ENCODE data around the gene STOX2.

STOX2 gene

DNA sequence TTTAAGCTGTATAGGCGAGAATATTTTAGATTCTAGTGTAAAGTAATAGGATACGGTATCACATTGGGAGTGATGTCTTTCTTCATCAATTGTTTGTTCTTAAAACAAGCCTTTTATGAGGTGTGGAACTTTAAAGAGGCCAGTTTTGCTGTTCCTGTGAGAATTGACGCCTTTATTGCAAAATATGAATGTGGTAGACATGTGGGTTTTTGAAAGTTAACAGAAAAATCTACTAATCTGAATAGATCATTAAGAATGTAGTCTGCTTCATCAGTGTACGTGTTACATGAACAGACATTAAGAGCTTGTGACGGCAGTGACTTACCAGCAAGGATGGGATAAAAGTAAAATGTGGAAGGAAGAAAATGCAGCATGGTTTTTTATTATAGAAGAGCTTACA, 63.8 kb downstream of the STOX2 start:
- no peak for DNase-seq (ENCODE audit: low read depth)
- H3K9me3 ChIP-seq (ENCODE audit: control insufficient read depth, low read length), result peaks cover 2% of the 10 kb centered on the region
- H3K4me1 ChIP-seq (ENCODE audit: control insufficient read depth, insufficient read depth, low read length), result no peaks in the 10 kb centered on the region
- no peak overlapping the region for H3K9ac ChIP-seq (ENCODE audit: low read length)
- H3K4me3 ChIP-seq (ENCODE audit: low read length), result no peak overlapping the region
- H3K27me3 ChIP-seq (replicated peaks; ENCODE audit: control insufficient read depth, insufficient read depth, low read length), result peaks cover 10% of the 10 kb centered on the region
- H3K36me3 ChIP-seq (ENCODE audit: control insufficient read depth, insufficient read depth, low read length, severe bottlenecking), result no peaks in the 10 kb centered on the region

DNA sequence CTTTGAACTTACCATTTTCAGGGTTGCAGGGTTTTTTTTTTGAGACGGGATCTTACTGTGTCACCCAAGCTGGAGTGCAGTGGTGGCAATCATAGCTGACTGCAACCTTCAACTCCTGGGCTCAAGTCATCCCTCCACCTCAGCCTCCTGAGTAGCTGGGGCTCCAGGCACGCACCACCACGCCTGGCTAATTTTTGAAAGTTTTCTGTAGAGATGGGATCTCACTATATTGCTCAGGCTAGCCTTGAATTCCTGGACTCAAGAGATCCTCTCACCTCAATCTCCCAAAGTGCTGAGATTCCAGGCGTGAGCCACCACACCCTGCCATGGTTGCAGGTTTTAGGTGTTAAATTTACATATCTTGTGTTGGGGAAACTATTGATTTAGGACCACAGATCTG, 64.5 kb downstream of the STOX2 start:
- H3K27me3 ChIP-seq (replicated peaks; ENCODE audit: control insufficient read depth, insufficient read depth, low read length), result peaks cover 10% of the 10 kb centered on the region
- H3K4me1 ChIP-seq (ENCODE audit: control insufficient read depth, insufficient read depth, low read length), result no peaks in the 10 kb centered on the region
- no peak for DNase-seq (ENCODE audit: low read depth)
- no peaks in the 10 kb centered on the region for H3K36me3 ChIP-seq (ENCODE audit: control insufficient read depth, insufficient read depth, low read length, severe bottlenecking)
- no peak overlapping the region for H3K9ac ChIP-seq (ENCODE audit: low read length)
- H3K4me3 ChIP-seq (ENCODE audit: low read length), result no peak overlapping the region
- peaks cover 7% of the 10 kb centered on the region for H3K9me3 ChIP-seq (ENCODE audit: control insufficient read depth, low read length)

DNA sequence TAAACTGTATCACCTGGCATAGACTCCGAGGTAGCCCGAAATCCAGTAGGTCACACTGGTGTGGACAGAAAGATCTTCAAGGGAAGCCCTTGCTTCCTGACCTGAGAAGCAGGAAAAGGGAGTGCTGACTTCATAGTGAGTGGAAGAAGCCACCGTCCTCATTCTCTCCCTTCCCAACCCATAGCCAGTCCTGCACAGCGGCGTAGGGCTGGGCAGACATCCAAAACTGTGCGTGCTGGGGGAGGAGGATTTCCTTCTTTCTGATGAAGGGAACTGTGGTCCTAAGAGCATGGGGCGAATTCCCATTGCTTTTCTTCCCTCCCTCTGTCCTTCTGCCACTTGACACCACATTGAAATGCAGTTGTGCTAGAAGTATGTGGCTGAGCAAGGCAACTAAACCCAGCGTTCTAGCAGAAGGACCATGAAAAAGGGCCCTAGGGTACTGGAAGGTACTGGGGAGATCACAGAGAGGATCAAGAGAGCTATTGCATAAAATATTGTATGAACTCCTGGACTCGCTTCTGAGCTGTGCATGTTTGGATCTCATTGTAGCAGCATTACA, 66.9 kb downstream of the STOX2 start:
- H3K9ac ChIP-seq (ENCODE audit: low read length), result no peak overlapping the region
- peaks cover 10% of the 10 kb centered on the region for H3K27me3 ChIP-seq (replicated peaks; ENCODE audit: control insufficient read depth, insufficient read depth, low read length)
- H3K36me3 ChIP-seq (ENCODE audit: control insufficient read depth, insufficient read depth, low read length, severe bottlenecking), result no peaks in the 10 kb centered on the region
- DNase-seq (ENCODE audit: low read depth), result no peak
- H3K4me3 ChIP-seq (ENCODE audit: low read length), result no peak overlapping the region
- no peaks in the 10 kb centered on the region for H3K4me1 ChIP-seq (ENCODE audit: control insufficient read depth, insufficient read depth, low read length)
- H3K9me3 ChIP-seq (ENCODE audit: control insufficient read depth, low read length), result peaks cover 13% of the 10 kb centered on the region

DNA sequence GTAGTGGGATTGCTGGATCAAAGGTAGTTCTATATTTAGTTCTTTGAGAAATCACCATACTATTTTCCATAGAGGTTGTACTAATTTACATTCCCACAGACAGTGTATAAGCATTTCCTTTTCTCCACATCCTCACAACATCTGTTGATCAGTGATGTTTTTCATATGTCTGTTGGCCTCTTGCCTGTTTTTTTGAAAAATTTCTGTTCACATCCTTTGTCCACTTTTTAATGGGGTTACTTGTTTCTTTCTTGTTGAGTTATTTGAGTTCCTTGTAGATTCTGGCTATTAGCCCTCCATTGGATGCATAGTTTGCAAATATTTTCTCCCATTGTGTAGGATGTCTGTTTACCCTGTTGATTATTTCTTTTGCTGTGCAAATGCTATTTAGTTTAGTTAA, 72.6 kb downstream of the STOX2 start:
- Histone ChIP-seq H3K27me3 (replicated peaks; ENCODE audit: control insufficient read depth, insufficient read depth, low read length) (no peaks in the 10 kb centered on the region), H3K4me1 (ENCODE audit: control insufficient read depth, insufficient read depth, low read length) (no peaks in the 10 kb centered on the region), H3K9ac (ENCODE audit: low read length) (no peak overlapping the region), H3K9me3 (ENCODE audit: control insufficient read depth, low read length) (peaks cover 13% of the 10 kb centered on the region), H3K4me3 (ENCODE audit: low read length) (no peak overlapping the region), H3K36me3 (ENCODE audit: control insufficient read depth, insufficient read depth, low read length, severe bottlenecking) (no peaks in the 10 kb centered on the region)
- no peak for DNase-seq (ENCODE audit: low read depth)

DNA sequence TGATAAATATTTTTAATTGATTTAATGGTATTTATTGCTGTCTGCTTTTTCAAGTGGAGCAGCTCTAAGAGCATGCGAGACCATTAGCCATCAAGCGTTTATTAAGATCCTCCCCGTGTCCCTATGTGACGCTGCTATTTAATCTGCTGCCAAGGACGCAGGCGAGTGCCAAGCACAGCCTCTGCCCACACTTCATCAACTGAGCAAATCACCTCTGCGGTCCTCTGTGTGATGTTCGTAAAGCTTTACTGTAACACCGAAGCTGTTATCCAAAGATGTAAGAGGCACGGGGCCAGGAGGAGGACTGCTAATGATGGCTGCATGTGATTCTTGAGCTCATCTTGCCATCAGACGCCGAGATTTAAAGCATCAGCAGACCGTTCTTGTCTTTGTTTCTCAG, 79.5 kb downstream of the STOX2 start:
- no peaks in the 10 kb centered on the region for H3K36me3 ChIP-seq (ENCODE audit: control insufficient read depth, insufficient read depth, low read length, severe bottlenecking)
- no peaks in the 10 kb centered on the region for H3K9me3 ChIP-seq (ENCODE audit: control insufficient read depth, low read length)
- H3K9ac ChIP-seq (ENCODE audit: low read length), result no peak overlapping the region
- H3K27me3 ChIP-seq (replicated peaks; ENCODE audit: control insufficient read depth, insufficient read depth, low read length), result peaks cover 8% of the 10 kb centered on the region
- H3K4me1 ChIP-seq (ENCODE audit: control insufficient read depth, insufficient read depth, low read length), result peaks cover 25% of the 10 kb centered on the region
- DNase-seq (ENCODE audit: low read depth), result no peak
- H3K4me3 ChIP-seq (ENCODE audit: low read length), result no peak overlapping the region

DNA sequence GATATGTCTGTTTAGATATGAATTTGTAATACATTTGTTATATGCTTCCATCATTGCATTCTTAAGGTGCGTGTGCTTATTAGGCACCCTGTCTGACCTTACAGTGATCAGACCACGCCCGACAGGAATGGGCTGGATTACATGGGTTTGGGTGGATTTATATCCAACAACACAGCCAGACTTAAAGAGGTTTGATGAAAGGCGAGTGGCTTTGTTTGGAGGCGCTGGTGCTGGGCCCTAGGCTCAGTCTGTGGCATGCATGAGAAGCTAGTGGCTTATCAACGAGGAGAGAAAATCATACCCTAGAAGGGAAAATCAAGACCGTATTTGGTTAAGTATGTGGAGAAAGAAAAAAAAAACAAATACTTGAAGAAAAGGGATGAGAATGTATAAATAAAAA, 80.7 kb downstream of the STOX2 start:
- Histone ChIP-seq H3K9me3 (ENCODE audit: control insufficient read depth, low read length) (no peaks in the 10 kb centered on the region), H3K9ac (ENCODE audit: low read length) (no peak overlapping the region), H3K4me1 (ENCODE audit: control insufficient read depth, insufficient read depth, low read length) (peaks cover 28% of the 10 kb centered on the region), H3K36me3 (ENCODE audit: control insufficient read depth, insufficient read depth, low read length, severe bottlenecking) (no peaks in the 10 kb centered on the region), H3K27me3 (replicated peaks; ENCODE audit: control insufficient read depth, insufficient read depth, low read length) (peaks cover 8% of the 10 kb centered on the region), H3K4me3 (ENCODE audit: low read length) (no peak overlapping the region)
- DNase-seq (ENCODE audit: low read depth), result no peak

DNA sequence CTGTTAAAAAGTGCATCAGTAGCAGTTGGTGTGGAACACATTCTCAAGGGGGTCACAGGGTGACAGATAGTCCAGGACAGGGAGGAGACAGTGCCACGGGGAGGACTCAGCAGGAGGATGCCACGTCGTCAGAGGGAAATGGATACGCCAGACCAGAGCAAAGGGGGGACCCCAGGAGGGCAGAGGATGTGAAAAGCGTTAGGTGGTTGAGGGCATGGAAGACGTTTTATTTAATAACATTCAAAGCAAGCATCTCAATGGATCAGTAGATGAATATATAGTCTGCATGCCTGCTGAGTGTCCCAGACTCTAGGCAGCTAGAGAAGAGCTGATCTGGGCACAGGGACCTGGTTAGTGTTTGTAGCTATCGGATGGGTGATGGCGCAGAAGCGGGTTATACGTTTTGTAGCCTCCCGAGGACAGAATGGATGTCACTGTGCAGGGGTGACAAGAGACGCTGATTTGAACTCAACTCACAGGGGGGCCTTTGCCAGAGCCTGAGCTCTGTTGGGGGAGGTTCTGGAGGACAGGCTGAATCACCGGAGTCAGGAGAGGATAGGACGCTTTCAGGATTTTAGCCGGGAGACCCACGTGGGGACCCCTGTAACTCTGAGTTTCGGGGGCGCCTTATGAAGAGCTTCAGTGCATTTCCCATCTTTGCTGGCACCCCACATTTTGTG, 81.3 kb downstream of the STOX2 start:
- Histone ChIP-seq H3K4me1 (ENCODE audit: control insufficient read depth, insufficient read depth, low read length) (peaks cover 28% of the 10 kb centered on the region), H3K4me3 (ENCODE audit: low read length) (no peak overlapping the region), H3K9ac (ENCODE audit: low read length) (no peak overlapping the region), H3K9me3 (ENCODE audit: control insufficient read depth, low read length) (no peaks in the 10 kb centered on the region), H3K27me3 (replicated peaks; ENCODE audit: control insufficient read depth, insufficient read depth, low read length) (peaks cover 8% of the 10 kb centered on the region), H3K36me3 (ENCODE audit: control insufficient read depth, insufficient read depth, low read length, severe bottlenecking) (no peaks in the 10 kb centered on the region)
- no peak for DNase-seq (ENCODE audit: low read depth)

DNA sequence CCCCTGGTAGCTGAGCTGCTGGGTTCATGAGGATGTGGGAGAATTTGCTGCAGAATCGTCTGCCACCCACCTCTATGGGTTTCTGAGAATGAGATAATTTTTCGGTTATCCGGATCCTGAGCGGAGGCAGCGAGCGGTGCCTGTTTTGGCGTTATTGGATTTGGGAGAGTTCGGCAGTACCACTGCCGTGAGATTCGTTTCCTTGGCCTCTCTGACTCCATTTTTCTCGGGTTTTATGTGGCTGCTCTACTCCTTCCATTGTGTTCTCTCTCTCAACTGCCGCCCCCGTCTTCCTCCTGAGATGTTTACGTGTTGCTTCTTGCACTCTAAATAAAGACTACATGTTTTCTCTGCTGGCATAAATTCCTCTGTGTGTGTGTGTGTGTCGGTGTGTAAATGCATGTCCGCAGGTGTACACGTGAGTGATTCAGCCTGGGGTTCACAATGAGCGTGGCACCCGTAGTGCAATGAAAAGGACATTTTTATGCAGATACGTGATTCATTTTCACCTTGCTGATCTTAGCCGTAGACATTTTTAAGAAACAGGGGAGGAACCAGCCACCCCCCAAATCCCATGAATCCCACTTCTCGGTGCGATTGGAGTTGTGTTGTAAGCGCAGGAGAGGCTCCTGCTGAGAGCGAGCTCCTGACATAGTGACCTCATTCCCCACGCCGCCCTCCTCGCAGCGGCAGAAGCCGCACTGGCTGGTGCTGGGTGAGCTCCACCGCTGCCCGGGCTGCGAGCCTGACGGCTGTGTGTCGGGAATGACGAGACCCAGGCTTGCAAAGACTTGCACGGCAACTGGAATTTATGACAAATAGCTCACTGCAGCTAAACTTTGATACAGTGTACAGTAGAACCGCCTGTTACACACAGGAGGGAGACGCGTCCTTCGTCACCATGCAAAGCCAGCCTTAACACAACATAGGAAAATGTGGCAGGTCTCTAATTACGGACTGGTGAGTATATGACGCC, 82.2 kb downstream of the STOX2 start:
- Histone ChIP-seq H3K36me3 (ENCODE audit: control insufficient read depth, insufficient read depth, low read length, severe bottlenecking) (no peaks in the 10 kb centered on the region), H3K9me3 (ENCODE audit: control insufficient read depth, low read length) (no peaks in the 10 kb centered on the region), H3K9ac (ENCODE audit: low read length) (peak overlapping the region; percentile 65), H3K4me1 (ENCODE audit: control insufficient read depth, insufficient read depth, low read length) (peaks cover 28% of the 10 kb centered on the region), H3K4me3 (ENCODE audit: low read length) (peak overlapping the region; percentile 80), H3K27me3 (replicated peaks; ENCODE audit: control insufficient read depth, insufficient read depth, low read length) (peaks cover 8% of the 10 kb centered on the region)
- DNase-seq (ENCODE audit: low read depth), result no peak

DNA sequence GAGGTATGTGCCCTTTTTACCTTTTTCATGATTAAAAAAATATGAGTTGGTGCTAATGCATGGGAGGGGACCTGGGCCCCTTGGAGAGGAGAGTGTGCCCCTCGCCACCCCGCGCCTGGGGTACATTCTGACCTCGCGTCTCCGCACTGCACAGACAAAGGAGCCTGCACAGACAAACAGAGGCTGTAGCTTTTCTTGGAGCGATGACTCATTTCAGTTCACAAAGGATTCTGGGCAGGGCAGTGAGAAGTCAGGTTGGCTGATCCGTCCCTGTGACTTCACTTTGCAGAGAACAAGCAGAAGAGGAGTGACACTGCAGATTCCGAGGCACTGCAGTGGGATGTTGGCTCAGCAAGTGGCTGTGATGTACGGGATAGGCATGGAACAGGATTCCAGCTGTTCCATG, 82.9 kb downstream of the STOX2 start:
- H3K4me1 ChIP-seq (ENCODE audit: control insufficient read depth, insufficient read depth, low read length), result peaks cover 28% of the 10 kb centered on the region
- no peaks in the 10 kb centered on the region for H3K9me3 ChIP-seq (ENCODE audit: control insufficient read depth, low read length)
- H3K4me3 ChIP-seq (ENCODE audit: low read length), result peak overlapping the region; percentile 80
- DNase-seq (ENCODE audit: low read depth), result peak; percentile 53
- peaks cover 6% of the 10 kb centered on the region for H3K27me3 ChIP-seq (replicated peaks; ENCODE audit: control insufficient read depth, insufficient read depth, low read length)
- peak overlapping the region; percentile 65 for H3K9ac ChIP-seq (ENCODE audit: low read length)
- no peaks in the 10 kb centered on the region for H3K36me3 ChIP-seq (ENCODE audit: control insufficient read depth, insufficient read depth, low read length, severe bottlenecking)

DNA sequence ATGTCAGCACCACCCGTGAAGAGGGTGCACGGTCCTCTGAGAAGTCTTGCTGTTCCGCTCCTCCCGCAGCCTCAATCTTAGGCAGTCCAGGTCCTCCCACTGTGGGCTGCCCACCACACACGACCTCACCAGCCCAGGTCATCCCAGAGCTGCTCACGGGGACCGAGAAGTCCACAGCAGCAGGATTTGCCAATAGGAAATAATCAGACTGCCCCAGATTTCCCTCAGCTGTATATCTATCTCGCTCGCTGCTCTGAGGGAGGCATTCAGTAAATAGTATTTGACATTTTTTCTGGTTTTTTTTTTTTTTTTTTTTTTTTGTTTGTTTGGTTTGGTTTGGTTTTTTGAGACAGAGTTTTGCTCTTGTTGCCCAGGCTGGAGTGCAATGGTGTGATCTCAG, 83.8 kb downstream of the STOX2 start:
- Histone ChIP-seq H3K4me3 (ENCODE audit: low read length) (peak overlapping the region; percentile 80), H3K4me1 (ENCODE audit: control insufficient read depth, insufficient read depth, low read length) (peaks cover 28% of the 10 kb centered on the region), H3K27me3 (replicated peaks; ENCODE audit: control insufficient read depth, insufficient read depth, low read length) (no peaks in the 10 kb centered on the region), H3K9ac (ENCODE audit: low read length) (no peak overlapping the region), H3K36me3 (ENCODE audit: control insufficient read depth, insufficient read depth, low read length, severe bottlenecking) (no peaks in the 10 kb centered on the region), H3K9me3 (ENCODE audit: control insufficient read depth, low read length) (no peaks in the 10 kb centered on the region)
- DNase-seq (ENCODE audit: low read depth), result no peak

DNA sequence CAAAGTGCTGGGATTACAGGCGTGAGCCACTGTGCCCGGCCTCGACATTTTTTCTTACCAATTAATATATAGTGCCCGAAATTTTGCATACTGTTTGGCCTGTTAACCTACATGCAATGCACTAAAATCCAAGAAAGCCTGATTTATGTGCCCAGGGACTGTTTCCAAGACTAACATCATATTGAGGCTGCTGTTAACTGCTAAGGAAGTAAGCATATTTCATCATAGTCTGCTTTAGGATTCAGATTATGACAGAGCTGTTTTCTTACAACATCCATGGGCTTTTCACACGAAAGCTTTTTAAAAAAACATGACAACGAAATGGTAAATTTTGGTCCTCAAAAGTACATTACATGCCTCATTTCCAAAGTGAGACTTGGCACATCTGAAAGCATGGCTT, 84.4 kb downstream of the STOX2 start:
- peaks cover 28% of the 10 kb centered on the region for H3K4me1 ChIP-seq (ENCODE audit: control insufficient read depth, insufficient read depth, low read length)
- peak; percentile 36 for DNase-seq (ENCODE audit: low read depth)
- no peak overlapping the region for H3K9ac ChIP-seq (ENCODE audit: low read length)
- no peaks in the 10 kb centered on the region for H3K36me3 ChIP-seq (ENCODE audit: control insufficient read depth, insufficient read depth, low read length, severe bottlenecking)
- no peaks in the 10 kb centered on the region for H3K27me3 ChIP-seq (replicated peaks; ENCODE audit: control insufficient read depth, insufficient read depth, low read length)
- H3K9me3 ChIP-seq (ENCODE audit: control insufficient read depth, low read length), result no peaks in the 10 kb centered on the region
- no peak overlapping the region for H3K4me3 ChIP-seq (ENCODE audit: low read length)

Data from adipocyte (in vitro differentiated cells).